Liver (tissue), 3 donors: ENCODE results near the gene FARS2.

Experiments
- ATF3 ChIP-seq: IDR thresholded peaks from 2 replicates; pipeline ENCODE4 v1.6.1; 2016; ENCODE audit warnings: antibody characterized with exemption
- CTCF ChIP-seq: fragments of 150-350 bp; IDR thresholded peaks from 2 replicates; pipeline ENCODE4 v1.5.1; 2017; ENCODE audit warnings: improper control_type of control experiment, low read depth, low read length; ENCODE audit not compliant: missing input control
- GABPA ChIP-seq, 2 donors: IDR thresholded peaks in 1 of 2; conservative IDR thresholded peaks in 1 of 2; 2 replicates each; pipeline ENCODE4 v1.6.1; 2016; ENCODE audit warnings: antibody characterized with exemption in 2 of 2, mild to moderate bottlenecking in 1 of 2, moderate library complexity in 1 of 2
- JUND ChIP-seq, 2 donors: IDR thresholded peaks; 2 replicates each; pipeline ENCODE4 v1.6.1; 2016; ENCODE audit warnings: antibody characterized with exemption in 2 of 2
- RAD21 ChIP-seq, 2 donors: IDR thresholded peaks; 2 replicates each; pipeline ENCODE4 v1.6.1; 2016; ENCODE audit warnings: antibody characterized with exemption in 2 of 2, mild to moderate bottlenecking in 2 of 2
- TAF1 ChIP-seq: conservative IDR thresholded peaks from 2 replicates; pipeline ENCODE4 v1.6.1; 2016; ENCODE audit warnings: antibody characterized with exemption, mild to moderate bottlenecking
- YY1 ChIP-seq: IDR thresholded peaks from 2 replicates; pipeline ENCODE4 v1.6.1; 2016; ENCODE audit warnings: antibody characterized with exemption, mild to moderate bottlenecking
- donor health status: healthy.
- donor health status: healthy.

DNA sequence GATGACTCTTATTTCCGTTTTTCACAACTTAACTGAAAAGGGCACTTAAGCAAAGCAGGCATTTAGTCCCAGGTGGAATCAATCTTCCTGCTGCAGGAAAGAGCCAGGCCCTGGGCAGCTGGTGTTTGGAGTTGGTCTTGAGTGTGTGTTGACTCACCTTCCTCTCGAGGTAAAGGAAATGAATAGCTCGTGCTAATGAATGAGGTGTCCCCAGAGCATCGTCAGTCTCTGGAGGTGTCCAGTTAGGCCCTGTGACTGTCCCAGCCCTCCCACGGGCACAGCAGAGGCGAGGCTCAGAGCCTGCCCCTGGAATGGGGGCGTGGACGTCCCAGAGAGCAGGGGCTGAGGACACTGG lies 467.7 kb downstream of the FARS2 start:
- no peak for TF ChIP-seq GABPA (IDR thresholded peaks at IDR 0.05 in 1 of 2, conservative IDR thresholded peaks at IDR 0.05 in 1 of 2)
- no peak for TF ChIP-seq CTCF
- no peak for TF ChIP-seq JUND (IDR thresholded peaks at IDR 0.05)
- no peak for TF ChIP-seq RAD21 (IDR thresholded peaks at IDR 0.05)
- TF ChIP-seq YY1, result no peak
- TF ChIP-seq ATF3, result no peak
- no peak for TF ChIP-seq TAF1
